Transverse colon (tissue), 4 donors: ENCODE data around the gene KCNH1. TPM values are rescaled to one million over a fixed set of nuclear protein-coding genes. Genes with fewer than 3 reads are reported as not detected.

Experiments used
- DNase-seq: peaks from one replicate; pipeline ENCODE4 v3.0.0-alpha.2; 2019
- H3K27ac ChIP-seq, 4 donors: fragments of 200-600 bp; sonication (generic); 2 replicates each; pipeline ENCODE4 v1.5.1; 2016 to 2018; ENCODE audit warnings: inconsistent platforms in 4 of 4
- H3K27me3 ChIP-seq: fragments of 200-600 bp; sonication (generic); 2 replicates; pipeline ENCODE4 v1.5.1; 2017; ENCODE audit warnings: inconsistent platforms
- H3K36me3 ChIP-seq, 4 donors: fragments of 200-600 bp; sonication (generic); 2 replicates each; pipeline ENCODE4 v1.5.1; 2017 to 2019; ENCODE audit warnings: inconsistent platforms in 4 of 4
- H3K4me1 ChIP-seq, 4 donors: fragments of 200-600 bp; sonication (generic); 2 replicates each; pipeline ENCODE4 v1.5.1; 2017 to 2020; ENCODE audit warnings: inconsistent platforms in 4 of 4
- H3K4me3 ChIP-seq, 4 donors: fragments of 200-600 bp; sonication (generic); 1 replicate in 1 of 4; 2 replicates in 3 of 4; pipeline versions ENCODE4 v1.5.1 to v1.6.1; 2017 to 2019; ENCODE audit warnings: inconsistent platforms in 4 of 4
- H3K9me3 ChIP-seq, 2 donors: fragments of 200-600 bp; sonication (generic); 2 replicates each; pipeline ENCODE4 v1.5.1; 2017 to 2019; ENCODE audit warnings: inconsistent platforms in 2 of 2
- CTCF ChIP-seq, 5 experiments: fragments of 200-600 bp in 3 of 5; fragments of 450-650 bp in 2 of 5; sonication (generic) in 3 of 5; IDR thresholded peaks; 1 replicate in 2 of 5; 2 replicates in 3 of 5; pipeline ENCODE4 v1.5.1; 2016 to 2017; ENCODE audit warnings: antibody characterized with exemption in 5 of 5, inconsistent platforms in 3 of 5, mild to moderate bottlenecking in 2 of 5, moderate library complexity in 1 of 5
- EP300 ChIP-seq: sonication (generic); formaldehyde crosslinking; IDR thresholded peaks from one replicate; pipeline ENCODE4 v1.6.1; 2017; ENCODE audit warnings: antibody characterized with exemption, low read depth
- POLR2A ChIP-seq: fragments of 450-650 bp; IDR thresholded peaks from one replicate; pipeline ENCODE4 v1.6.1; 2016; ENCODE audit warnings: antibody characterized with exemption, mild to moderate bottlenecking, moderate library complexity
- POLR2AphosphoS5 ChIP-seq, 3 donors: sonication (generic); formaldehyde crosslinking; IDR thresholded peaks; one replicate each; pipeline ENCODE4 v1.6.1; 2016; ENCODE audit warnings: antibody characterized with exemption in 3 of 3
- WGBS, 2 donors: methylation state at CpG; one replicate each; pipeline ENCODE4 v1.1.5; 2018; ENCODE audit warnings: low coverage in 1 of 2; 5-methylcytosine and 5-hydroxymethylcytosine counted together
- in situ Hi-C, 4 donors: fragments of 200-750 bp; cut with MboI; loops; one replicate each; pipeline versions ENCODE4 v1.15.0 to v1.15.1; 2017; ENCODE audit warnings: low sequenced_read_pairs in 3 of 4, low pct_ligation_motif_present in 1 of 4, low pct_unique_long_range_greater_than_20kb in 1 of 4
- intact Hi-C: fragments of 100-400 bp; cut with DNase I; formaldehyde crosslinking; loops from one replicate; pipeline ENCODE4 v1.15.1; 2023; ENCODE audit warnings: low total_unique reads
- total RNA-seq, 4 donors: library from RNA; depleted of rRNA; stranded (reverse); fragments of >200 nt; gene quantifications; one replicate each; pipeline ENCODE4 v1.1.0, GENCODE V29; 2016

The KCNH1 gene
- total RNA-seq, 4 donors from 2014 or later = 0.55 to 9.4 (median 2.2) TPM

- H3K27ac ChIP-seq = no peak overlapping the region
- H3K36me3 ChIP-seq = no peaks in the 10 kb centered on the region
- no peaks in the 10 kb centered on the region for H3K4me1 ChIP-seq
- no peak for DNase-seq
- in situ Hi-C loops (no loop called here), intact Hi-C loops (no loop called here)
- no peaks in the 10 kb centered on the region for H3K27me3 ChIP-seq
- no peaks in the 10 kb centered on the region for H3K9me3 ChIP-seq
- 48 to 67% methylated on average over 1 of the region's 1 CpG for WGBS, 2 donors
- TF ChIP-seq POLR2A = no peak
- TF ChIP-seq EP300 = no peak
- TF ChIP-seq POLR2AphosphoS5 (IDR thresholded peaks at IDR 0.05) = no peak
- no peak for TF ChIP-seq CTCF (IDR thresholded peaks at IDR 0.05)
- no peak overlapping the region for H3K4me3 ChIP-seq
These were observed 347.4 kb downstream of the KCNH1 start for GRCh38 chr1:210786546-210786945.

GRCh38 chr1:210783925-210784324 is 350.0 kb downstream of the KCNH1 start:
- H3K4me1 ChIP-seq = no peaks in the 10 kb centered on the region
- H3K27ac ChIP-seq = no peak overlapping the region
- TF ChIP-seq EP300 = no peak
- TF ChIP-seq POLR2AphosphoS5 (IDR thresholded peaks at IDR 0.05) = no peak
- TF ChIP-seq CTCF (IDR thresholded peaks at IDR 0.05) = no peak
- TF ChIP-seq POLR2A = no peak
- no peak overlapping the region for H3K4me3 ChIP-seq
- DNase-seq = no peak
- H3K27me3 ChIP-seq = no peaks in the 10 kb centered on the region
- 41% methylated on average over 1 of the region's 1 CpG; no CpG with 5 or more reads in 1 of the 2 donors for whole genome bisulfite sequencing, 2 donors
- no peaks in the 10 kb centered on the region for H3K9me3 ChIP-seq
- in situ Hi-C loops = no loop called here
- intact Hi-C loops = no loop called here
- no peaks in the 10 kb centered on the region for H3K36me3 ChIP-seq

- intact Hi-C loops = no loop called here
- TF ChIP-seq EP300 = no peak
- in situ Hi-C loops = no loop called here
- Histone ChIP-seq H3K9me3 (no peaks in the 10 kb centered on the region), H3K4me1 (no peaks in the 10 kb centered on the region), H3K27ac (no peak overlapping the region), H3K4me3 (no peak overlapping the region), H3K36me3 (no peaks in the 10 kb centered on the region), H3K27me3 (no peaks in the 10 kb centered on the region)
- WGBS, 2 donors = 58 to 61% methylated on average over 4 to 5 of the region's 5 CpGs
- DNase-seq = no peak
These were observed 352.3 kb downstream of the KCNH1 start for GRCh38 chr1:210781652-210782051.

- Histone ChIP-seq H3K36me3 (no peaks in the 10 kb centered on the region), H3K4me3 (no peak overlapping the region), H3K27ac (no peak overlapping the region), H3K27me3 (no peaks in the 10 kb centered on the region), H3K9me3 (no peaks in the 10 kb centered on the region), H3K4me1 (no peaks in the 10 kb centered on the region)
- TF ChIP-seq EP300 = no peak
- no peak for TF ChIP-seq POLR2A
- no peak for TF ChIP-seq CTCF (IDR thresholded peaks at IDR 0.05)
- TF ChIP-seq POLR2AphosphoS5 (IDR thresholded peaks at IDR 0.05) = no peak
- intact Hi-C loops (no loop called here), in situ Hi-C loops (no loop called here)
- no peak for DNase-seq
- WGBS, 2 donors = 14 to 24% methylated on average over 3 of the region's 3 CpGs
These were observed 354.7 kb downstream of the KCNH1 start for GRCh38 chr1:210779269-210779668.

GRCh38 chr1:210777914-210778313 is 356.0 kb downstream of the KCNH1 start:
- in situ Hi-C loops (no loop called here), intact Hi-C loops (no loop called here)
- Histone ChIP-seq H3K4me1 (no peaks in the 10 kb centered on the region), H3K36me3 (no peaks in the 10 kb centered on the region), H3K27me3 (no peaks in the 10 kb centered on the region), H3K27ac (no peak overlapping the region), H3K9me3 (no peaks in the 10 kb centered on the region), H3K4me3 (no peak overlapping the region)
- 67 to 71% methylated on average over 1 to 2 of the region's 2 CpGs for WGBS, 2 donors
- no peak for DNase-seq
- no peak for TF ChIP-seq POLR2AphosphoS5 (IDR thresholded peaks at IDR 0.05)
- no peak for TF ChIP-seq POLR2A
